Right ventricle myocardium superior (tissue), 1 donor: ENCODE results near the gene TMEM109. TPM values are rescaled to one million over a fixed set of nuclear protein-coding genes. Genes with fewer than 3 reads are reported as not detected.

Source experiments
- total RNA-seq: library from RNA; stranded (reverse); fragmentation: NEBNext Ultra II Directional; extraction: Animal tissue kit (Norgen Biotek cat#: 25700); gene quantifications from one replicate; pipeline ENCODE4 v1.2.1, GENCODE V29; 2021
- donor health status: DM: no; HTN: yes; CAD: no; lungs with severe emphysema.

The TMEM109 gene
- total RNA-seq, 1 donor from 2014 or later, result 82.2 TPM

Other genes starting within 250 kb of the TMEM109 start
- gene MS4A8, start 214.5 kb upstream of the TMEM109 start, total RNA-seq, result not detected
- gene MS4A18, start 189.4 kb upstream of the TMEM109 start, total RNA-seq, result not detected
- gene MS4A15, start 157.3 kb upstream of the TMEM109 start, total RNA-seq, result not detected
- gene MS4A10, start 128.8 kb upstream of the TMEM109 start, total RNA-seq, result not detected
- gene CCDC86, start 72.0 kb upstream of the TMEM109 start, total RNA-seq, result 8.4 TPM
- gene PTGDR2, start 58.2 kb upstream of the TMEM109 start, total RNA-seq, result 3.0 TPM
- not detected for gene ZP1, start 46.6 kb upstream of the TMEM109 start, total RNA-seq
- 34.0 TPM for gene PRPF19, start 7.6 kb upstream of the TMEM109 start, total RNA-seq
- 6.5 TPM for gene TMEM132A, start 10.3 kb downstream of the TMEM109 start, total RNA-seq
- 19.1 TPM for gene SLC15A3, start 38.0 kb downstream of the TMEM109 start, total RNA-seq
- 0.08 TPM for gene CD6, start 57.5 kb downstream of the TMEM109 start, total RNA-seq
- gene CD5, start 188.3 kb downstream of the TMEM109 start, total RNA-seq, result not detected
- 14.3 TPM for gene VPS37C, start 247.3 kb downstream of the TMEM109 start, total RNA-seq